Astrocyte (in vitro differentiated cells and primary cell): ENCODE measurements around the gene CD44.

Experiments used
- CTCF ChIP-seq: IDR thresholded peaks from 2 replicates; pipeline ENCODE4 v1.5.1; 2011; ENCODE audit warnings: low read depth, mild to moderate bottlenecking, inconsistent platforms, low read length, moderate library complexity; ENCODE audit not compliant: insufficient read depth
- EZH2 ChIP-seq: IDR thresholded peaks from 2 replicates; pipeline ENCODE4 v1.6.1; 2012; ENCODE audit warnings: mild to moderate bottlenecking, low read length, inconsistent platforms; ENCODE audit not compliant: insufficient read depth

- TF ChIP-seq CTCF: no peak
- no peak for TF ChIP-seq EZH2
Measured at GRCh38 chr11:35235157-35235468, 96.1 kb downstream of the CD44 start.
